Neuron (in vitro differentiated cells): ENCODE data around the gene TYW1.
A peak's percentile ranks its signal among the peaks of the same experiment; 100 is the strongest.
"Not testable (repeated sequence)": the region's sequence is repeated elsewhere in the genome, so short reads cannot be mapped to it uniquely, and the experiment has no call there.

ENCODE experiments used
- H2AFZ ChIP-seq: one replicate; pipeline ENCODE4 v1.6.1; 2013; ENCODE audit warnings: low read depth, mild to moderate bottlenecking, inconsistent platforms, low read length, moderate library complexity
- H3K27me3 ChIP-seq: one replicate; pipeline ENCODE4 v1.6.1; 2013; ENCODE audit warnings: low read length; ENCODE audit not compliant: insufficient read depth
- H3K36me3 ChIP-seq: one replicate; pipeline ENCODE4 v1.6.1; 2013; ENCODE audit warnings: low read length; ENCODE audit not compliant: insufficient read depth
- H3K4me1 ChIP-seq: one replicate; pipeline ENCODE4 v1.6.1; 2013; ENCODE audit warnings: low read length; ENCODE audit not compliant: insufficient read depth
- H3K4me3 ChIP-seq: 2 replicates; pipeline ENCODE4 v1.5.1; 2013; ENCODE audit warnings: mild to moderate bottlenecking, low read length, moderate library complexity
- H3K9me3 ChIP-seq: one replicate; pipeline ENCODE4 v1.6.1; 2013; ENCODE audit warnings: low read length

TYW1 gene

GRCh38 chr7:66969001-66969400, 27.6 kb upstream of the TYW1 start:
- not testable (repeated sequence) for H3K4me3 ChIP-seq, H3K4me1 ChIP-seq, H2AFZ ChIP-seq, H3K36me3 ChIP-seq, H3K27me3 ChIP-seq, H3K9me3 ChIP-seq

DNA sequence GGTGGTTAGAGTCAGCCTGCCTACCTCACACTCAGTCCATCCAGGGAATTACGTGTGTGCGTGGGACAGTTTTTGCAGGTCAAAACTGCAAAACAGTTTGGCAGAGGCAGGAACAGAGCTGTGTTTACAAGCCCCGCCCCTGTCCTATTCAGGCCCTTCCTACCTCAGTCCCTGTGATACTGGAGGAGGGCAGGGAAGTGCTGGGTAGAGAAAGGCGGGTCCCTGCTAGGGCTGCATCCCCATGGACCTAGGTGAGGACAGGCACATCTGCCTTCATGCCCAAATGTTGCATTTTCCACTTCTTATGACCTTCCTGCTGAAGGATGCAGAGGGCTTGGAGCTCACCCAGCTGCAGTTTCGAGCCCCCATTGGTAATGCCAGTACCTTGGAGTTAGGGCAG, 26.3 kb upstream of the TYW1 start:
- Histone ChIP-seq H3K27me3 (no peaks in the 10 kb centered on the region), H3K9me3 (no peaks in the 10 kb centered on the region), H2AFZ (no peak overlapping the region), H3K4me1 (no peaks in the 10 kb centered on the region), H3K4me3 (no peak overlapping the region), H3K36me3 (no peaks in the 10 kb centered on the region)

DNA sequence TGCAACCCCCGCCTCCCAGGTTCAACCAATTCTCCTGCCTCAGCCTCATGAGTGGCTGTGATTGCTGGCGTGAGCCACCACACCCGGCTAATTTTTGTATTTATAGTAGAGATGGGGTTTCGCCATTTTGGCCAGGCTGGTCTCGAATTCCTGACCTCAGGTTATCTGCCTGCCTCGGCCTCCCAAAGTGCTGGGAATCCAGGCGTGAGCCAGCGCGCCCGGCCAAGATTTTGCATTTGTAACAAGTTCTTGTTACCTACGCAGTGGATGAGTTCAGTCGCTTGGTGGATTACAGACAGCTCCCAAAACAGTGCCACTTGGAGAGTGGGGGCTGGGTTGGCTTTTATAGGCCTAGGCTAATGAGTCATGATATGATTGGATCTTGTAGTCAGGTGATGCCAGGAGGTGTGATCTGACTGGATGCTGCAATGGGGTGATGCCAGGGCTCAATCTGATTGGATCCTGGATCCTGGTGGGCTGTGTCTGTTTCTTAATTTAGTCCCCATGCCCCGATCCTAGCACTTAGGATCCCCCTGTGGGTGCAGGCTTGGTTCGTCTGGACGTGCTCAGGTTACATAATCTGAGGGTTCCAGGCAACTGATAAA, 21.5 kb upstream of the TYW1 start:
- no peak overlapping the region for H2AFZ ChIP-seq
- no peaks in the 10 kb centered on the region for H3K4me1 ChIP-seq
- H3K36me3 ChIP-seq: no peaks in the 10 kb centered on the region
- no peaks in the 10 kb centered on the region for H3K9me3 ChIP-seq
- no peak overlapping the region for H3K4me3 ChIP-seq
- H3K27me3 ChIP-seq: no peaks in the 10 kb centered on the region

GRCh38 chr7:66978312-66978711, 18.3 kb upstream of the TYW1 start:
- H3K27me3 ChIP-seq, H3K9me3 ChIP-seq, H3K4me1 ChIP-seq, H3K4me3 ChIP-seq, H2AFZ ChIP-seq, H3K36me3 ChIP-seq: not testable (repeated sequence)

GRCh38 chr7:66979013-66979412, 17.6 kb upstream of the TYW1 start:
- H2AFZ ChIP-seq, H3K27me3 ChIP-seq, H3K4me3 ChIP-seq, H3K9me3 ChIP-seq, H3K4me1 ChIP-seq, H3K36me3 ChIP-seq: not testable (repeated sequence)

DNA sequence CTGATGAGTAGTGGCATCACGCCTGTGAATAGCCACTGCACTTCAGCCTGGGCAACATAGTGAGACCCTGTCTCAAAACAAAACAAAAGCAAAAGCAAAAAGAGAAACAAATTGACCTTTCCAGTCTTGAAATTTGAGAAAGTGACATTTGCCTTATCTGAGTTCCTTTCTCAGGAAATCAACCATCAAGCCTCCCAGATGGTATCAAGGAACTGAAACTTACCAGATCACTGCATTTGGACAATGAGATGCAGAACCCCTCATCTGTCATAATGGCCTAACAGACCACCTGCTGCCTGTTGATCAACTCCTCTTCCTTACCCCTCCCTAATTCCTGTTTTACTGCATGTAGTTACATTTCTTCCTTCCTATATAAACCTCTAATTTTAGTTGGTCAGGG, 16.3 kb upstream of the TYW1 start:
- not testable (repeated sequence) for H3K9me3 ChIP-seq, H3K36me3 ChIP-seq, H3K27me3 ChIP-seq, H2AFZ ChIP-seq, H3K4me3 ChIP-seq, H3K4me1 ChIP-seq

DNA sequence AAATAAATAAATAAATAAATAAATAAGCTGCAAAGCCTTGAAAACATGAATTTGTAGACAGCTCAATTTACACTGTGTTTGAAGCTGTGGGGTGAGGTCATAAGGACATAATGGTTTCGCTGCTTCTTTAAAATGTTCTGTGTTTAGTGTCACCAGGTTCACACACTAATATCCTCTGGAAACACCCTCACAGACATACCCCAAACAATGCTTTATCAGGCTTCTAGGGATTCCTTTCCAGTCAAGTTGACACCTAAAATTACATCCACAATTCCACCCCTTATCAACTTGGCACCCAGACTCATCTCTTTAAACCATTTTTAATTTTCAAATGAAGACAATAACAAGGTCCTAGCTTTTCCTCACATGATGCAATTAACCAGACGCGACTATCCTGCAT, 7.1 kb upstream of the TYW1 start:
- not testable (repeated sequence) for H3K27me3 ChIP-seq, H3K9me3 ChIP-seq, H3K4me3 ChIP-seq, H2AFZ ChIP-seq, H3K4me1 ChIP-seq
- peaks cover 23% of the 10 kb centered on the region for H3K36me3 ChIP-seq

GRCh38 chr7:66994051-66994450, 2.6 kb upstream of the TYW1 start:
- H3K9me3 ChIP-seq, H3K4me1 ChIP-seq, H2AFZ ChIP-seq, H3K27me3 ChIP-seq: not testable (repeated sequence)
- H3K4me3 ChIP-seq: peak overlapping the region; percentile 71
- peaks cover 16% of the 10 kb centered on the region for H3K36me3 ChIP-seq

DNA sequence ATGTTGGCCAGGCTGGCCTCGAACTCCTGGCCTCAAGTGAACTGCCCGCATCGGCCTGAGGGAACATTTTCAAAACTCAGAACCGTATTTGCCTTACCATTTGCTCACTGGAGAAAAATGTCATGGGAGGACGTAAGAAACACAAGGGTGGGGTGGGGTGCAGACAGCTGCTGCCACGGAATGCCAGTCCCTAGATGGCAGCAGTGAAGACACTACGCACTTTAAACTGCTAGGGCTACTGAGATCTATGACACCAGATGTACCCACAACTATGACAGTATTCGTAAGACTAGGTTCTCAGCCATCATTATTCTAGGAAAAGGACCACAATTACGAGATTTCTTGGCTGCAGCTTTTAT, 2.0 kb upstream of the TYW1 start:
- Histone ChIP-seq H3K36me3 (peaks cover 16% of the 10 kb centered on the region), H3K4me3 (peak overlapping the region; percentile 71), H2AFZ (peak overlapping the region; percentile 12)
- not testable (repeated sequence) for H3K9me3 ChIP-seq, H3K27me3 ChIP-seq, H3K4me1 ChIP-seq

DNA sequence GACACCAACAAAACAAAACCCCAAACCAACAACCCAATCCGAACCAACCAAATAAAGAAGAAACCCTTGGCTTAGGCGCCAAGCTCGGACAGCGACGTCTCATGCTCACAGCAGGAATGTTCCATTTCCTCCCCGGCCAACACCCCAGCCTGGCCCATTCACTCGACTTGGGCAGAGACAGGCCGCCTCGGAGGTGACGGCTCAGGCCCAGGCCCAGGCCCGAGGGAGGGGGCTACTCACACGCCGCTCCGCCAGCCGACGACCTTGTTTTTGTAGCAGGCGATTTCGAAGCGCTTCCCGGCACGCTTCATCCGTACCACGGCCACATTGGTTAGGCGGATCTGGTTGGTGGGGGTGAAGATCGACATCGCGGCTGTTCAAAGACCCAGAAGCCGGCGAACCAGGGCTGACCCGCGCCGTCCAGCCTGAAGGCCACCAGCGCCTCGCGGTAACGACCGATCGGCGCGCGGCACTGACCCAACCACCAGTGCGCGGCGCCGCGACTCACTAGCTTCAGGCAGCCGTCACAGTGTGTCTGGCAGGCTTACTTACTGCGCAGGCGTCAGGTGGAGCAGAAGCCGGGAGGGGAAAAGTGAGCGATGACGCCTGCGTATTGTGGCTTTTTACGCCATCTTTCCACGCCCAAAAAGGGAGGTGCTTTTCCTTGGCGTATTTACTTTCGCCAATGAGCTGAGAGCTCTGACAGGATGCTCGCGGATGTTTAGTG, 1.4 kb upstream of the TYW1 start, which contains the start of gene SBDS:
SBDS (minus strand) TSS at position 537 of the 727 bp plus-strand sequence; CDS start at position 368, 169 bp downstream.
- peaks cover 16% of the 10 kb centered on the region for H3K36me3 ChIP-seq
- peak within 1 kb of the TSS; percentile 16 for H2AFZ ChIP-seq
- not testable (repeated sequence) for H3K9me3 ChIP-seq, H3K27me3 ChIP-seq, H3K4me1 ChIP-seq
- H3K4me3 ChIP-seq: peak within 1 kb of the TSS; percentile 88

GRCh38 chr7:67000601-67001258, 4.1 kb downstream of the TYW1 start:
- H3K9me3 ChIP-seq, H3K27me3 ChIP-seq, H3K4me1 ChIP-seq, H3K36me3 ChIP-seq, H3K4me3 ChIP-seq, H2AFZ ChIP-seq: not testable (repeated sequence)

DNA sequence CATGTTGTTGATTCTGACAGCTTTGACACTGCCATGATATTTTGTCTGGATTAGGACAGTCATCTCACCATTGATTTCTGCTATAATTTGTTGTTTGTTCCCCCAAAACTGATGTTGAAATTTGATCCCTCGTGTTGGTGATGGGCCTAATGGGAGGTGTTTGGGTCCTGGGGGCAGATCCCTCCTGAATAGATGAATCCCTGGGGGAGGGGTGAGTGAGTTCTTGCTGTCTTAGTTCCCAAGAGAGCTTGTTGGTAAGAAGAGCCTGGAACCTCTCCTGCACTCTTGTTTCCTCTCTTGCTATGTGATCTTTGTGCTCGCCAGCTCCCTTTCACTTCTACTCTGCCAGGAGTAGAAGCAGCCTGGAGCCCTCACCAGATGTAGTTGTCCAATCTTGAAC, 7.5 kb downstream of the TYW1 start:
- H3K36me3 ChIP-seq: peaks cover 11% of the 10 kb centered on the region
- not testable (repeated sequence) for H3K4me1 ChIP-seq, H2AFZ ChIP-seq, H3K9me3 ChIP-seq, H3K4me3 ChIP-seq, H3K27me3 ChIP-seq

GRCh38 chr7:67006965-67007364, 10.3 kb downstream of the TYW1 start:
- Histone ChIP-seq H3K4me3 (no peak overlapping the region), H3K4me1 (peaks cover 2% of the 10 kb centered on the region), H3K27me3 (no peaks in the 10 kb centered on the region), H3K36me3 (peaks cover 21% of the 10 kb centered on the region), H2AFZ (no peak overlapping the region), H3K9me3 (peaks cover 4% of the 10 kb centered on the region)

GRCh38 chr7:67008260-67008659, 11.6 kb downstream of the TYW1 start:
- H3K4me3 ChIP-seq: no peak overlapping the region
- no peaks in the 10 kb centered on the region for H3K27me3 ChIP-seq
- H3K9me3 ChIP-seq: peaks cover 4% of the 10 kb centered on the region
- peaks cover 23% of the 10 kb centered on the region for H3K36me3 ChIP-seq
- H2AFZ ChIP-seq: no peak overlapping the region
- peaks cover 2% of the 10 kb centered on the region for H3K4me1 ChIP-seq
